Measurements from ENCODE around the gene CIB4. TPM values are rescaled to one million over a fixed set of nuclear protein-coding genes. Genes with fewer than 3 reads are reported as not detected.

The CIB4 gene
- total RNA-seq, 1 donor from 2014 or later, result not detected

- intact Hi-C loops (cut with micrococcal nuclease), result no loop called here
Observed at GRCh38 chr2:26555246-26556133, 85.7 kb downstream of the CIB4 start.

GRCh38 chr2:26552641-26553374 lies 88.4 kb downstream of the CIB4 start:
- TF ChIP-seq CTCF (IDR thresholded peaks at IDR 0.05), result no peak
- intact Hi-C loops (cut with micrococcal nuclease), result no loop called here
- Mint-ChIP-seq H3K27me3 (peaks cover 23% of the 10 kb centered on the region), H3K4me3 (no peak overlapping the region), H3K4me1 (no peaks in the 10 kb centered on the region), H3K36me3 (ENCODE audit: low read depth) (no peaks in the 10 kb centered on the region), H3K27ac (no peak overlapping the region), H3K9me3 (no peaks in the 10 kb centered on the region)
- ChIA-PET POLR2A (no interaction called here), CTCF (interaction anchor here (0.6 kb wide), 1 partner anchor 21 kb away, joined by 3 read pairs; no protein-coding TSS in a partner anchor)
- ATAC-seq (ENCODE audit: low read depth), result no peak
- DNase-seq, result no peak

More at GRCh38 chr2:26555246-26556133, 85.7 kb downstream of the CIB4 start:
- TF ChIP-seq CTCF (IDR thresholded peaks at IDR 0.05), result no peak
- peaks cover 39% of the 10 kb centered on the region for H3K27me3 Mint-ChIP-seq
- H3K4me1 Mint-ChIP-seq, result no peaks in the 10 kb centered on the region
- H3K27ac Mint-ChIP-seq, result no peak overlapping the region
- DNase-seq (no peak), ATAC-seq (ENCODE audit: low read depth) (no peak)
- H3K36me3 Mint-ChIP-seq (ENCODE audit: low read depth), result no peaks in the 10 kb centered on the region
- ChIA-PET POLR2A (no interaction called here), CTCF (interaction anchor here (1.1 kb wide), 1 partner anchor 23 kb away, joined by 3 read pairs; no protein-coding TSS in a partner anchor)
- no peak overlapping the region for H3K4me3 Mint-ChIP-seq
- no peaks in the 10 kb centered on the region for H3K9me3 Mint-ChIP-seq

GRCh38 chr2:26550276-26551015 lies 90.7 kb downstream of the CIB4 start:
- intact Hi-C loops (cut with micrococcal nuclease), result no loop called here
- no peak overlapping the region for H3K4me3 Mint-ChIP-seq
- no peaks in the 10 kb centered on the region for H3K36me3 Mint-ChIP-seq (ENCODE audit: low read depth)
- H3K9me3 Mint-ChIP-seq, result no peaks in the 10 kb centered on the region
- no peak for TF ChIP-seq CTCF (IDR thresholded peaks at IDR 0.05)
- H3K27me3 Mint-ChIP-seq, result peaks cover 24% of the 10 kb centered on the region
- no peak for DNase-seq
- no peaks in the 10 kb centered on the region for H3K4me1 Mint-ChIP-seq
- ATAC-seq (ENCODE audit: low read depth), result no peak
- POLR2A ChIA-PET, result no interaction called here
- CTCF ChIA-PET, result no interaction called here
- H3K27ac Mint-ChIP-seq, result no peak overlapping the region

GRCh38 chr2:26542676-26543505 lies 98.3 kb downstream of the CIB4 start:
- Mint-ChIP-seq H3K9me3 (no peaks in the 10 kb centered on the region), H3K4me1 (no peaks in the 10 kb centered on the region), H3K4me3 (no peak overlapping the region), H3K27me3 (peaks cover 5% of the 10 kb centered on the region), H3K27ac (no peak overlapping the region), H3K36me3 (ENCODE audit: low read depth) (no peaks in the 10 kb centered on the region)
- ChIA-PET POLR2A (no interaction called here), CTCF (no interaction called here)
- DNase-seq, result no peak
- no peak for TF ChIP-seq CTCF (IDR thresholded peaks at IDR 0.05)
- ATAC-seq (ENCODE audit: low read depth), result no peak
- intact Hi-C loops (cut with micrococcal nuclease), result no loop called here

All from activated B cell treated with CpG ODN at 0.5 μM for 24 hours (primary cell).